Colonic mucosa (tissue), 4 donors: ENCODE data around the gene ZMIZ1. TPM values are rescaled to one million over a fixed set of nuclear protein-coding genes. Genes with fewer than 3 reads are reported as not detected.

Source experiments
- DNase-seq: peaks from one replicate; pipeline ENCODE4 v3.0.0-alpha.2; 2020
- H3K27ac ChIP-seq: fragments of 200-600 bp; one replicate; pipeline ENCODE4 v1.8.0; 2021
- H3K27me3 ChIP-seq: fragments of 200-600 bp; one replicate; pipeline ENCODE4 v1.8.0; 2021
- H3K36me3 ChIP-seq: fragments of 200-600 bp; one replicate; pipeline ENCODE4 v1.8.0; 2021
- H3K4me1 ChIP-seq: fragments of 200-600 bp; one replicate; pipeline ENCODE4 v1.8.0; 2021; ENCODE audit warnings: mild to moderate bottlenecking
- H3K4me3 ChIP-seq: fragments of 200-600 bp; one replicate; pipeline ENCODE4 v1.8.0; 2021
- H3K9ac ChIP-seq, 2 donors: one replicate each; pipeline ENCODE4 v1.7.0; 2013; ENCODE audit warnings: control low read depth in 2 of 2, low read depth in 2 of 2, low read length in 2 of 2
- H3K9me3 ChIP-seq: fragments of 200-600 bp; one replicate; pipeline ENCODE4 v1.8.0; 2021
- intact Hi-C: fragments of 100-400 bp; cut with DNase I; formaldehyde crosslinking; loops from one replicate; pipeline ENCODE4 v1.14.1; 2022
- total RNA-seq, 2 donors: library from RNA; stranded (reverse); fragmentation: NEBNext Ultra II Directional in 1 of 2; extraction: Animal tissue kit (Norgen Biotek cat#: 25700) in 1 of 2; gene quantifications; one replicate each; pipeline ENCODE4 v1.2.1, GENCODE V29; 2021
- TF ChIP-seq, protein P1 (sequence below): fragments of 200-600 bp; IDR thresholded peaks from one replicate; pipeline ENCODE4 v1.8.0; 2022; ENCODE audit warnings: antibody characterized with exemption, mild to moderate bottlenecking
- donor health status: healthy.
- donor health status: DM: no; HTN: no; CAD: no.
- donor health status: DM: no; HTN: no; CAD: no.

ZMIZ1 gene
- total RNA-seq, 2 donors from 2014 or later, result 51.0 to 54.0 TPM

DNA sequence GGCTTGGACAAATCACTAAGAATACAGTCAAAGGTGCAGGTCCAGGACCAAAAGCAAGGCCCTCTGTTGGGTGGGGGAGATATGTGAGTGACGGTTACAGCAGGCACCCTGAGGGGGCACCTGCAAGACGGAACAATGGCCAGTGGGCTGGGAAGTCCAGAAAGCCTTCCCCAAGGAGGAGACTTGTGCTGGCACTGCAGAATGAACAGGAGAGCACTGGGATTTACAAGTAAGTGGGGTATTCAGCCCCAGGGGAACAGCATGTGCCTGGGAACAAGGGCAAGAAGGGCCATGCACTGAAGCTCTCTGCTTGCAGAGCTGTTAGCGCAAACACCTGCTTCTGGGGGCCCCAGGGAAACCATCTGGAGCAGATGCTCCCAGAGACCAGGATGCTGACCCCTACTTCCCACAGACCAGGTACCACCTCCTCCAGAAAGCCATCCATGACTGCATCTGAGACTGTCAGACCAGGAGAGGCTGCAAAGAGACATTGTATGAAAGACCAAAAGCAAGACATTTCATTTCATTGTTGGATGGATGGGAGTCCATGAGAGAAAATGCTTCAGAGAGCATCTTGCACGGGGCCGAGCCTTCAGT lies 24.6 kb upstream of the ZMIZ1 start:
- no peaks in the 10 kb centered on the region for H3K36me3 ChIP-seq
- no peak for DNase-seq
- H3K4me3 ChIP-seq, result no peak overlapping the region
- no peaks in the 10 kb centered on the region for H3K9me3 ChIP-seq
- no peak overlapping the region for H3K27ac ChIP-seq
- no peak overlapping the region for H3K9ac ChIP-seq
- intact Hi-C loops, result no loop called here
- TF ChIP-seq, protein P1, sequence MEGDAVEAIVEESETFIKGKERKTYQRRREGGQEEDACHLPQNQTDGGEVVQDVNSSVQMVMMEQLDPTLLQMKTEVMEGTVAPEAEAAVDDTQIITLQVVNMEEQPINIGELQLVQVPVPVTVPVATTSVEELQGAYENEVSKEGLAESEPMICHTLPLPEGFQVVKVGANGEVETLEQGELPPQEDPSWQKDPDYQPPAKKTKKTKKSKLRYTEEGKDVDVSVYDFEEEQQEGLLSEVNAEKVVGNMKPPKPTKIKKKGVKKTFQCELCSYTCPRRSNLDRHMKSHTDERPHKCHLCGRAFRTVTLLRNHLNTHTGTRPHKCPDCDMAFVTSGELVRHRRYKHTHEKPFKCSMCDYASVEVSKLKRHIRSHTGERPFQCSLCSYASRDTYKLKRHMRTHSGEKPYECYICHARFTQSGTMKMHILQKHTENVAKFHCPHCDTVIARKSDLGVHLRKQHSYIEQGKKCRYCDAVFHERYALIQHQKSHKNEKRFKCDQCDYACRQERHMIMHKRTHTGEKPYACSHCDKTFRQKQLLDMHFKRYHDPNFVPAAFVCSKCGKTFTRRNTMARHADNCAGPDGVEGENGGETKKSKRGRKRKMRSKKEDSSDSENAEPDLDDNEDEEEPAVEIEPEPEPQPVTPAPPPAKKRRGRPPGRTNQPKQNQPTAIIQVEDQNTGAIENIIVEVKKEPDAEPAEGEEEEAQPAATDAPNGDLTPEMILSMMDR, result no peak
- peaks cover 13% of the 10 kb centered on the region for H3K4me1 ChIP-seq
- H3K27me3 ChIP-seq, result no peaks in the 10 kb centered on the region

DNA sequence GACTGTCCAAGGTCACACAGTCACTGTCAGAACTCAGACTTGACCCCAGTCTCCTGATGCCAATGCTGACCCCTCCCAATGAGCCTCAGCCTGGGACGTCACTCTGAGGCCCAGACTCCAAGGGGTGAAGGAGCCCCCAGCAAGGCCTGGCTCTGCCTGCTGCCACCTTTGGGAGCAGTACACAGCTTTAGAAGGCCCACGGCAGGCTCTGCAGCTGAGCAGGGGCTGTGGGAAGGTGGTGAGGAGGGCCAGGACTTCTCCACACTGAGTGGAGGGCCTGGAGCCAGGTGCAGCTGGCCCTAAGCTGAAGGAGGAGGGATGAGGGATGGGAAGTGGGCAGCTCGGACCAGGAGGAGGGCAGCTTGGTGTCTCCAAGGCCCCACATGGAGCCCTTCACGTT lies 23.9 kb upstream of the ZMIZ1 start:
- Histone ChIP-seq H3K4me1 (peaks cover 14% of the 10 kb centered on the region), H3K9me3 (no peaks in the 10 kb centered on the region), H3K27me3 (no peaks in the 10 kb centered on the region), H3K27ac (no peak overlapping the region), H3K36me3 (no peaks in the 10 kb centered on the region), H3K9ac (no peak overlapping the region), H3K4me3 (no peak overlapping the region)
- no peak for DNase-seq
- intact Hi-C loops, result no loop called here
- TF ChIP-seq, protein P1, result no peak

DNA sequence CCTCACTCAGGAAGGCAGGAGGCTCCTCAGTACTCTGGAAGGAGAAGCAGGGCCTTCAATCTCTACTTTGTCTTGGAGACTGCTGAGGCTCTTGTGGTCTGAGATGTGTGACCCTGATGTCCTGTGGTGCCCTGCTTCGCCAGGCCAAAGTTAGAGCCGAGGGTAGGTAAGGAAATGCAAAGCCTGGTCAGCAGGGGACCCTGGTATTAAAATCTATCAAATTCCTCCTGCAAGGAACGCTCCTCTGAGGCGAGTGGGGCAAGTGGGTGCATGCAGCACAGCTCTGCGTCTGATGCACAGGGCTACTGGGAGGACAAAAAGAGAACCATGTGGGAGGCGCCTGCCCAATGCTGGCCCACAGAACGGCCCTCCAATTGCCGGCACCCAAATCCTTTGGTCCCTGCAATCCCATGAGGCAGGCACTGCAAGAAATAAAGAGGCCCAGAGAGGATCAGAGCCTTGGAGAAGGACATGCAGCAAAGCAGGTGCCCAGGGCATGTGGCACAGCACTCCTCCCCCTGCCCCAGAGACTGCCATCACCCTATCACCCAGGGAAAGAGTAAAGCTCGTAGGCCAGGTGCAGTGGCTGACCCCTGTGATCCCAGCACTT lies 23.1 kb upstream of the ZMIZ1 start:
- no peak overlapping the region for H3K4me3 ChIP-seq
- DNase-seq, result no peak

DNA sequence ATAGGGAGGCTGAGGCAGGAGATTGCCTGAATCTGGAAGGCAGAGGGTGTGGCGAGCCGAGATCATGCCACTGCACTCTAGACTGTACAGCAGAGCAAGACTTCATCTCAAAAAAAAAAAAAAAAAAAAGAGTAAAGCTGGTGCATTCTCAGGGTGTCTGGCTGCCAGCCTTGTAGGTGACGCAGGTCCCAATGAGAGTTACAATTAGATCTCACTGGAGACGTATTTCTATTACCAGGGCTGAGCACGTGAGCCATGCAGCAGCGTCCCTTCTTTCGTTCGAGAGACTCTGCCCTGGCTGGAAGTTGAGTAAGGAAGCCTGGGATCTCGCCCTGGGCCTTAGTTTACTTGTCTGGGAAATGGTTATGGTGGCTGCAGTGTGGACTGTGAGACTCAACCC lies 22.4 kb upstream of the ZMIZ1 start:
- Histone ChIP-seq H3K27me3 (no peaks in the 10 kb centered on the region), H3K4me3 (no peak overlapping the region), H3K4me1 (peaks cover 23% of the 10 kb centered on the region), H3K27ac (no peak overlapping the region), H3K9me3 (no peaks in the 10 kb centered on the region), H3K36me3 (no peaks in the 10 kb centered on the region), H3K9ac (no peak overlapping the region)
- DNase-seq, result no peak
- TF ChIP-seq, protein P1, result no peak
- intact Hi-C loops, result no loop called here

More for the DNA sequence above, 23.1 kb upstream of the ZMIZ1 start:
- Histone ChIP-seq H3K9ac (no peak overlapping the region), H3K27me3 (no peaks in the 10 kb centered on the region), H3K36me3 (no peaks in the 10 kb centered on the region), H3K27ac (no peak overlapping the region), H3K4me1 (peaks cover 19% of the 10 kb centered on the region), H3K9me3 (no peaks in the 10 kb centered on the region)
- TF ChIP-seq, protein P1, result no peak
- intact Hi-C loops, result no loop called here

DNA sequence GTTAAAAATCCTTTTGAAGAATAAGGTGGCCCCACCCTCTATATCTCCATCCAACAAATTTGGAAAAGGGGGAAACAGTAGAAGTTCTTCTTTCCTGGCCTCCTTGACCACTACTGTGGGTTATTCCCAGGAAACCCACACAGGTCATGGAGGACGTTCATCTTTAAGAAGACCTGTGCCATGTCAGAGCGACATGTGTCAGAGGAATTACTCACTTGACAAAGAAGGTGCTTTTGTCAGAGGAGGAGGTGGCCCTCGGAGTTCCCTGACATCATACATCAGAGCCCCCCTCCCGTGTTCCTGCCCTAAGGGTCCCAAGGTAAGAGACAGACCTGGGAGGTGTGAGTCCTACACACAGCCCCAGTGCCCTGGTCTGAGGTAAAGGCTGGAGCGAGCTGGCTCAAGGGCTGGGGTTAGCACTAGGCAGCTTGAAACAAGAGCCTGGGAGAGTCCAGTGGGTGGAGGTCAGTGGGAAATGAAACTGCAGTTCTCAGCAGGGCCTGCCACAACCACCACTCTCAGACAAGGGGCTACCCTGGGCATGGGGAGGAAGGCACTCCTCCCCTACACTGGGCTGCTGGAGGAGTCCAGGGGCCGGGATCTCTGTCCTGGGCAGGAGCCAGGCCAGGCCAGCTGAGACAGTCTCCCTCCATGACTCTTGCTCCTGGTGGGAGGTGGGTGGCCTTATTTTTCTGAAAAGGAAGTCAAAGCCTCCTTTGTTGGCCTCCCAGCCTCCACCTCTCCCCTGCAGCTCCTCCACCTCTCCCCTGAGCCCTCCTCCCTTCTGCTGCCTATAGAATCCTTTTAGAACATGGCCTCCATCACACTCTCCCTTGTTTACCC lies 21.8 kb upstream of the ZMIZ1 start:
- DNase-seq, result no peak
- intact Hi-C loops, result no loop called here
- H3K4me1 ChIP-seq, result peaks cover 23% of the 10 kb centered on the region
- no peak overlapping the region for H3K4me3 ChIP-seq
- no peak overlapping the region for H3K27ac ChIP-seq
- TF ChIP-seq, protein P1, result no peak
- no peaks in the 10 kb centered on the region for H3K9me3 ChIP-seq
- H3K9ac ChIP-seq, result no peak overlapping the region
- H3K27me3 ChIP-seq, result no peaks in the 10 kb centered on the region
- no peaks in the 10 kb centered on the region for H3K36me3 ChIP-seq
